Measurements from ENCODE around the gene GABBR2. TPM values are rescaled to one million over a fixed set of nuclear protein-coding genes. Genes with fewer than 3 reads are reported as not detected.

GABBR2 gene
- total RNA-seq (2022; extraction: Qiagen RNA extraction) = 0.15 to 0.49 TPM (median 0.20 TPM) in 5 replicates

GRCh38 chr9:98708933-98709911, at the start of gene GABBR2:
TSS of gene GABBR2 (minus strand) at chr9:98708935. CDS start at chr9:98708737, 198 bp downstream.

GRCh38 chr9:98255578-98256296, 453.0 kb downstream of the GABBR2 start, which contains the start of gene TBC1D2:
TSS of gene TBC1D2 (minus strand) at chr9:98255649. CDS start at chr9:98255541, 108 bp downstream.

Other genes with a start within 250 kb of the GABBR2 start
- gene ANKS6, start 87.6 kb upstream of the GABBR2 start, total RNA-seq (2022; extraction: Qiagen RNA extraction) = 13.8 to 24.2 TPM (median 20.8 TPM) in 5 replicates
- 2.9 to 4.8 TPM (median 4.0 TPM) in 5 replicates for gene GALNT12, start 98.7 kb upstream of the GABBR2 start, total RNA-seq (2022; extraction: Qiagen RNA extraction)
- 0.56 to 0.66 TPM (median 0.63 TPM) in 5 replicates for gene COL15A1, start 235.0 kb upstream of the GABBR2 start, total RNA-seq (2022; extraction: Qiagen RNA extraction)